ENCODE measurements around the gene SLC10A1.

DNA sequence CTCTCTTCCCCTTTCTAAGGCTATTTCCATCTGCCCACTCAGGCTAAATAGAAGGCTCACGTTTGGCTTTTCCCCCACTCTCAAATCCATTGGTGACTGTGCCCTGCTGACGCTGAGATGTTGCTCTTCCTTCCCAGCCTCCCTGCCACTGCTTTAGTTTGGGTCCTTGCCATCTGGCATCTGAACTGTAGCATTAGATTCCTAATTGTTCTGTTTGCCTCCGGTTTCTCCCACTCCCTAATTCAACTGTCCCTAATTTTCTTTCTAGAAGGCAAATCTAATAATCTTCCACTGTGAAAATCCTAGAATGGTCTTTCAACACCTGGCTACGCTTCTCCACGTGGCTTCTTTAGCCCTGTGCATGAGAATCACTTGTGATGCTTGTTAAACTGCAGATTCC, 44.6 kb upstream of the SLC10A1 start:
- TF ChIP-seq, protein P1, sequence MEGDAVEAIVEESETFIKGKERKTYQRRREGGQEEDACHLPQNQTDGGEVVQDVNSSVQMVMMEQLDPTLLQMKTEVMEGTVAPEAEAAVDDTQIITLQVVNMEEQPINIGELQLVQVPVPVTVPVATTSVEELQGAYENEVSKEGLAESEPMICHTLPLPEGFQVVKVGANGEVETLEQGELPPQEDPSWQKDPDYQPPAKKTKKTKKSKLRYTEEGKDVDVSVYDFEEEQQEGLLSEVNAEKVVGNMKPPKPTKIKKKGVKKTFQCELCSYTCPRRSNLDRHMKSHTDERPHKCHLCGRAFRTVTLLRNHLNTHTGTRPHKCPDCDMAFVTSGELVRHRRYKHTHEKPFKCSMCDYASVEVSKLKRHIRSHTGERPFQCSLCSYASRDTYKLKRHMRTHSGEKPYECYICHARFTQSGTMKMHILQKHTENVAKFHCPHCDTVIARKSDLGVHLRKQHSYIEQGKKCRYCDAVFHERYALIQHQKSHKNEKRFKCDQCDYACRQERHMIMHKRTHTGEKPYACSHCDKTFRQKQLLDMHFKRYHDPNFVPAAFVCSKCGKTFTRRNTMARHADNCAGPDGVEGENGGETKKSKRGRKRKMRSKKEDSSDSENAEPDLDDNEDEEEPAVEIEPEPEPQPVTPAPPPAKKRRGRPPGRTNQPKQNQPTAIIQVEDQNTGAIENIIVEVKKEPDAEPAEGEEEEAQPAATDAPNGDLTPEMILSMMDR (IDR thresholded peaks at IDR 0.05; ENCODE audit: low read depth, low read length, missing input control): no peak
- TF ChIP-seq, protein P2, sequence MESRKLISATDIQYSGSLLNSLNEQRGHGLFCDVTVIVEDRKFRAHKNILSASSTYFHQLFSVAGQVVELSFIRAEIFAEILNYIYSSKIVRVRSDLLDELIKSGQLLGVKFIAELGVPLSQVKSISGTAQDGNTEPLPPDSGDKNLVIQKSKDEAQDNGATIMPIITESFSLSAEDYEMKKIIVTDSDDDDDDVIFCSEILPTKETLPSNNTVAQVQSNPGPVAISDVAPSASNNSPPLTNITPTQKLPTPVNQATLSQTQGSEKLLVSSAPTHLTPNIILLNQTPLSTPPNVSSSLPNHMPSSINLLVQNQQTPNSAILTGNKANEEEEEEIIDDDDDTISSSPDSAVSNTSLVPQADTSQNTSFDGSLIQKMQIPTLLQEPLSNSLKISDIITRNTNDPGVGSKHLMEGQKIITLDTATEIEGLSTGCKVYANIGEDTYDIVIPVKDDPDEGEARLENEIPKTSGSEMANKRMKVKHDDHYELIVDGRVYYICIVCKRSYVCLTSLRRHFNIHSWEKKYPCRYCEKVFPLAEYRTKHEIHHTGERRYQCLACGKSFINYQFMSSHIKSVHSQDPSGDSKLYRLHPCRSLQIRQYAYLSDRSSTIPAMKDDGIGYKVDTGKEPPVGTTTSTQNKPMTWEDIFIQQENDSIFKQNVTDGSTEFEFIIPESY (IDR thresholded peaks at IDR 0.05): no peak
- no peak for TF ChIP-seq GABPA (IDR thresholded peaks at IDR 0.05 in 1 of 2, conservative IDR thresholded peaks at IDR 0.05 in 1 of 2)
- no peak for TF ChIP-seq TAF1 (conservative IDR thresholded peaks at IDR 0.05)
- TF ChIP-seq RAD21 (IDR thresholded peaks at IDR 0.05): no peak
- no peak for TF ChIP-seq EGR1 (IDR thresholded peaks at IDR 0.05; ENCODE audit: low read depth in 2 of 2)
- no peak for TF ChIP-seq SP1 (IDR thresholded peaks at IDR 0.05)
- TF ChIP-seq NR2F2 (IDR thresholded peaks at IDR 0.05): no peak
